ENCODE measurements around the gene PROSER3. TPM values are rescaled to one million over a fixed set of nuclear protein-coding genes. Genes with fewer than 3 reads are reported as not detected.
A peak's percentile ranks its signal among the peaks of the same experiment; 100 is the strongest.

The PROSER3 gene
- total and polyA plus RNA-seq, 2 of the 13 experiments (the other 11 are each of a cell fraction or from before 2014, with no cell fraction given): 5.1 to 5.7 TPM

DNA sequence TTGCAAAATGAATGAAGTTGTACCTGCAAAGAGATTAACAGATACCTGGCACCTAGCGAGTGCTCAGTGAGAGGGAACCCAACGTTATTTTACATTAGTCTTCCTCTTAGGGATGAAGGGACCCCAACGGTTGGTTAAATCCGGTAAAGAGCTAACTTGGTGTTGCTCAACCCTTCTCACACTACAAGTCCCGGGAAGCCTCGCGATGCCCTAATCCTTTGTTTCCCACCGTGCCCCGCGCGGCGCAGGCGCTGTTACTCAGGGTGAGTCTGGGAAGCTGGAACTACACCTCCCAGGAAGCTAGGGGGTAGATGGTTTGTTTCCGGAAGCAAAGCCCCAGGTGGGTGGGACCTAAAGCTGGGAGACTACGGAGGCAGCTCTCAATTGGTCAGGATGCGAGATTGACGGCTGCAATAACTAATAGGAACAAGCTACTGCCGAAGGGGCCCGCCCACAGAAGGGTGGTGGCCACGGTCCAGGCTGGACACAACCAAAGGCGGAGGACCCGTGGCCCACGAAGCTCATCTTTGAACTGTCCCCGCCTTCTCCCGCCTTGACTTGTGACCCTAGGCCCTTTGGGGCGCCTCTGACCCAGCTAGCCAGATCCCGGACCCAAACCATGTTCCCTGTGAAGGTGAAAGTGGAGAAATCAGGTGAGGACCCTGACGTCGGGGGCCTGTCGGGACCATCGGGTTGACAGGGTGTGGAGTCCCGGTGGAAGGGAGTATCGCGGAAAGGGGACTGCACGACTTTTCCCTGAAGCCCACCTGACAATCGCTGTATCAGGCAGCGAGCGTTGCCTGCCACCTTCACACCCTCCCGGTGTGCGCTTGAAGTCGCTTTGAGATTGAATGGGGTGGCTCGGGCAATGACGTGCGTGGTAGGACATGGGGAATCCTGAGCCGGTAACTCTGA is 9.6 kb upstream of the PROSER3 start, which contains the start of gene LIN37 (continued):
- TF ChIP-seq IRX3 (CRISPR knock-in tag; IDR thresholded peaks at IDR 0.05; ENCODE audit: borderline replicate concordance, low read depth) (no peak), ZNF709 (CRISPR knock-in tag; IDR thresholded peaks at IDR 0.05) (no peak), AKNA (CRISPR knock-in tag; IDR thresholded peaks at IDR 0.05; ENCODE audit: borderline replicate concordance) (no peak), HHEX (CRISPR knock-in tag; IDR thresholded peaks at IDR 0.05) (no peak), ZSCAN29 (CRISPR knock-in tag; conservative IDR thresholded peaks at IDR 0.05) (no peak), ASH2L (IDR thresholded peaks at IDR 0.05; ENCODE audit: insufficient read length, low read depth, low read length) (peak; percentile 61), SAP130 (CRISPR knock-in tag; IDR thresholded peaks at IDR 0.05; ENCODE audit: low read depth) (peak; percentile 90), BCL6 (CRISPR knock-in tag; IDR thresholded peaks at IDR 0.05) (no peak), CERS6 (CRISPR knock-in tag; IDR thresholded peaks at IDR 0.05) (no peak), ZNF883 (CRISPR knock-in tag; IDR thresholded peaks at IDR 0.05; ENCODE audit: not compliant biosample characterization) (no peak), ZNF224 (CRISPR knock-in tag; IDR thresholded peaks at IDR 0.05) (0 out of 2 replicates have a peak, but pooled peaks have one; percentile 57), ZNF432 (CRISPR knock-in tag; IDR thresholded peaks at IDR 0.05; ENCODE audit: borderline replicate concordance) (no peak), KMT2B (CRISPR knock-in tag; IDR thresholded peaks at IDR 0.05) (peak; percentile 48; the same call in 1 of the 2 replicates), MAF1 (CRISPR knock-in tag; IDR thresholded peaks at IDR 0.05; ENCODE audit: borderline replicate concordance) (no peak), GATAD1 (CRISPR knock-in tag; IDR thresholded peaks at IDR 0.05) (peak; percentile 93), PATZ1 (CRISPR knock-in tag; IDR thresholded peaks at IDR 0.05) (no peak)
- TF ChIP-seq, protein P1, sequence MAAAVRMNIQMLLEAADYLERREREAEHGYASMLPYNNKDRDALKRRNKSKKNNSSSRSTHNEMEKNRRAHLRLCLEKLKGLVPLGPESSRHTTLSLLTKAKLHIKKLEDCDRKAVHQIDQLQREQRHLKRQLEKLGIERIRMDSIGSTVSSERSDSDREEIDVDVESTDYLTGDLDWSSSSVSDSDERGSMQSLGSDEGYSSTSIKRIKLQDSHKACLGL (CRISPR knock-in tag; IDR thresholded peaks at IDR 0.05): peak; percentile 26; the same call in 1 of the 2 replicates
- TF ChIP-seq, protein P2, sequence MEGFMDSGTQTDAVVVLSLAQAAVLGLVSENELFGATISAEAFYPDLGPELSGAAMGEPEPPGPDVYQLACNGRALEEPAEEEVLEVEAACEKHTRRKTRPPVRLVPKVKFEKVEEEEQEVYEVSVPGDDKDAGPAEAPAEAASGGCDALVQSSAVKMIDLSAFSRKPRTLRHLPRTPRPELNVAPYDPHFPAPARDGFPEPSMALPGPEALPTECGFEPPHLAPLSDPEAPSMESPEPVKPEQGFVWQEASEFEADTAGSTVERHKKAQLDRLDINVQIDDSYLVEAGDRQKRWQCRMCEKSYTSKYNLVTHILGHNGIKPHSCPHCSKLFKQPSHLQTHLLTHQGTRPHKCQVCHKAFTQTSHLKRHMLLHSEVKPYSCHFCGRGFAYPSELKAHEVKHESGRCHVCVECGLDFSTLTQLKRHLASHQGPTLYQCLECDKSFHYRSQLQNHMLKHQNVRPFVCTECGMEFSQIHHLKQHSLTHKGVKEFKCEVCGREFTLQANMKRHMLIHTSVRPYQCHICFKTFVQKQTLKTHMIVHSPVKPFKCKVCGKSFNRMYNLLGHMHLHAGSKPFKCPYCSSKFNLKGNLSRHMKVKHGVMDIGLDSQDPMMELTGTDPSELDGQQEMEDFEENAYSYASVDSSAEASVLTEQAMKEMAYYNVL (CRISPR knock-in tag; IDR thresholded peaks at IDR 0.05; ENCODE audit: borderline replicate concordance): no peak

All from HepG2 (cell line).